Measurements from ENCODE around the gene TSPAN2.

DNA sequence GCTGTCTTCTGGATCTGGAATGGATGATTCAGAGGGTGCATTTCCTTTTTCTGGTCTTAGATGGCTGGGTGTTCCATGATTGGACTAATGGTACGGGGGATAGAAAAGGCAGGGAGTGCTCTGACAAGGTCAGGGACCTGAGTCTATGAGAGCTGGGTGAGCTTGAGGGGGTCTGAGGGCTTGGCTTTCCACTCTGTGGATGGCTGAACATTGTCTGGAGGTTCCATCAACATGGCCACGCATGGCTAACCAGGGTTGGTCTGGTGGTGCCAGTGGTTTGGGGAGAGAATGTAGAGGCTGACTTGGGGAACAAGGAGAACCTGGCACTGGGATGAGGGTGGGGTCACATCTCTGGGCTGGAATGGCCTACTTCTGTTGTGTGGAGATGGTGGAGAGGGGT is 41.5 kb upstream of the TSPAN2 start:
- TF ChIP-seq, protein P1, sequence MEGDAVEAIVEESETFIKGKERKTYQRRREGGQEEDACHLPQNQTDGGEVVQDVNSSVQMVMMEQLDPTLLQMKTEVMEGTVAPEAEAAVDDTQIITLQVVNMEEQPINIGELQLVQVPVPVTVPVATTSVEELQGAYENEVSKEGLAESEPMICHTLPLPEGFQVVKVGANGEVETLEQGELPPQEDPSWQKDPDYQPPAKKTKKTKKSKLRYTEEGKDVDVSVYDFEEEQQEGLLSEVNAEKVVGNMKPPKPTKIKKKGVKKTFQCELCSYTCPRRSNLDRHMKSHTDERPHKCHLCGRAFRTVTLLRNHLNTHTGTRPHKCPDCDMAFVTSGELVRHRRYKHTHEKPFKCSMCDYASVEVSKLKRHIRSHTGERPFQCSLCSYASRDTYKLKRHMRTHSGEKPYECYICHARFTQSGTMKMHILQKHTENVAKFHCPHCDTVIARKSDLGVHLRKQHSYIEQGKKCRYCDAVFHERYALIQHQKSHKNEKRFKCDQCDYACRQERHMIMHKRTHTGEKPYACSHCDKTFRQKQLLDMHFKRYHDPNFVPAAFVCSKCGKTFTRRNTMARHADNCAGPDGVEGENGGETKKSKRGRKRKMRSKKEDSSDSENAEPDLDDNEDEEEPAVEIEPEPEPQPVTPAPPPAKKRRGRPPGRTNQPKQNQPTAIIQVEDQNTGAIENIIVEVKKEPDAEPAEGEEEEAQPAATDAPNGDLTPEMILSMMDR (IDR thresholded peaks at IDR 0.05) = no peak
- TF ChIP-seq EP300 (IDR thresholded peaks at IDR 0.05) = no peak
- no peak for TF ChIP-seq POLR2AphosphoS5 (IDR thresholded peaks at IDR 0.05)
- TF ChIP-seq POLR2A (IDR thresholded peaks at IDR 0.05) = no peak

All from gastroesophageal sphincter (tissue), 3 donors.